Erythroblast (primary cell): ENCODE results near the gene ZNF536.

ENCODE experiments used
- DNase-seq, 2 experiments: peaks; one replicate each; lab custom pipeline; 2025; lab: John Stamatoyannopoulos, UW
- GATA1 ChIP-seq: IDR thresholded peaks from 2 replicates; pipeline ENCODE4 v1.6.1; 2011; ENCODE audit warnings: low read depth, mild to moderate bottlenecking, control low read depth, low read length, moderate library complexity
- POLR2A ChIP-seq: IDR thresholded peaks from 2 replicates; pipeline ENCODE4 v1.6.1; 2011; ENCODE audit warnings: mild to moderate bottlenecking, low read length

Gene ZNF536

GRCh38 chr19:30543243-30543945, 171.2 kb downstream of the ZNF536 start:
- TF ChIP-seq GATA1 (no peak), POLR2A (no peak)
- DNase-seq = no peak

- no peak for TF ChIP-seq POLR2A
- no peak for TF ChIP-seq GATA1
- no peak for DNase-seq
These were observed 173.6 kb downstream of the ZNF536 start for GRCh38 chr19:30545752-30546151.

- TF ChIP-seq POLR2A (no peak), GATA1 (no peak)
- DNase-seq = no peak
These were observed 174.1 kb downstream of the ZNF536 start for GRCh38 chr19:30546332-30546731.

GRCh38 chr19:30547246-30547645, 175.1 kb downstream of the ZNF536 start:
- no peak for DNase-seq
- TF ChIP-seq GATA1 = no peak
- TF ChIP-seq POLR2A = no peak

GRCh38 chr19:30549151-30549550, 177.0 kb downstream of the ZNF536 start:
- TF ChIP-seq POLR2A (no peak), GATA1 (no peak)
- DNase-seq = no peak

- no peak for TF ChIP-seq GATA1
- no peak for TF ChIP-seq POLR2A
- no peak for DNase-seq
These were observed 179.1 kb downstream of the ZNF536 start for GRCh38 chr19:30551271-30551670.

GRCh38 chr19:30552593-30552992, 180.4 kb downstream of the ZNF536 start:
- no peak for DNase-seq
- TF ChIP-seq POLR2A (no peak), GATA1 (no peak)

- TF ChIP-seq POLR2A (no peak), GATA1 (no peak)
- DNase-seq = no peak
These were observed 183.0 kb downstream of the ZNF536 start for GRCh38 chr19:30555075-30555790.

- no peak for TF ChIP-seq POLR2A
- TF ChIP-seq GATA1 = no peak
- DNase-seq = no peak
These were observed 183.6 kb downstream of the ZNF536 start for GRCh38 chr19:30555791-30556110.

- no peak for TF ChIP-seq GATA1
- TF ChIP-seq POLR2A = no peak
- DNase-seq = no peak
These were observed 184.1 kb downstream of the ZNF536 start for GRCh38 chr19:30556230-30556711.

- no peak for DNase-seq
These were observed 185.0 kb downstream of the ZNF536 start for GRCh38 chr19:30557212-30557611.

GRCh38 chr19:30557927-30558557, 185.9 kb downstream of the ZNF536 start:
- no peak for DNase-seq
- TF ChIP-seq POLR2A (no peak), GATA1 (no peak)

More at GRCh38 chr19:30557212-30557611, 185.0 kb downstream of the ZNF536 start:
- TF ChIP-seq POLR2A (no peak), GATA1 (no peak)

- no peak for TF ChIP-seq POLR2A
- TF ChIP-seq GATA1 = no peak
- DNase-seq = no peak
These were observed 186.6 kb downstream of the ZNF536 start for GRCh38 chr19:30558793-30559192.

GRCh38 chr19:30559446-30559845, 187.3 kb downstream of the ZNF536 start:
- DNase-seq = no peak
- TF ChIP-seq GATA1 = no peak
